Measurements from ENCODE around the gene TTC23.

The TTC23 gene

DNA sequence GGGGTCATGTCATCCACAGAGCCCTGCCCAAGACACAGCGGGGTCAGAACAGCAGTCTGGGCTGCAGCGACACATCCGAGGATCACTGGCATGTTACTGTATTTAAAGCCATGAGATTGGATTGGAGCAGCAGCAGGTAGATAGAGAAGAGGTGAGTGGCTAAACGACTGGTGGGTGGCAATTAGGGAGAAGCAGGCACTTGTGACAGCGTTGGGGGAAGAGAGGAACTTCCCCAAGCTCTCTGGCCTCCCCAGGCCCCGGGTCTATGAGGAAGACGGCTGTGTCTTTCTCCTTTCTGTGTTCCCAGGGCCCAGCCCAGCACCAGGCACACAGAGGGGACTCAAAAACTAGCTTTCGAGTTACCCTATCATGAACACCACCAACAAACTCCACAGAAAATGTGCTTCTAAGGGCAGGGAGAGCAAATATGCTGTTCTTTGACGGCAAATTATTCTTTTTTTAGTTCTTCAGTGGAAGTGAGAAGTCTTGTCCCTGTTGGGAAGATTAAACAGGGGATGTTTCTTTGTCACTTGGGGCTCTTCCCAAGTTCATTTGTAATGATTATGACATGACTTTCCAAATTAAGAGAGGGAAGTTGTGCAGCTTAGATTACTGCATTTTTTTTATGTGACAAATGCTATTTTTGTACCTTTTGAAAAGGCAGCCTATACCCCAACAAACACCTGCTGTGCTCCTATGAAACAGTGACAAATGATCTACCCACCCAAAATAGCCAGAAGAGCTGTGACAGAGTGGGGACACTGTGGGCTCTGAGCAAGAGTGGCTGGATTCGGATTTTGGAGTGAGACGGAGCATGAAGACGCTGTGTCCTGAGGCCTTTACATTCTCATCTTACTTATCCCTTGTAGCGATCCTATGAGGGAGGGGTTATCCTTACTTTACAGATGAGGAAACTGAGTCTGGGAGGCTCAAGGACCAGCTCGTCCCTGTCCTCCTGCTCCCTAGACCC, 151.7 kb downstream of the TTC23 start:
- TF ChIP-seq, protein P1, sequence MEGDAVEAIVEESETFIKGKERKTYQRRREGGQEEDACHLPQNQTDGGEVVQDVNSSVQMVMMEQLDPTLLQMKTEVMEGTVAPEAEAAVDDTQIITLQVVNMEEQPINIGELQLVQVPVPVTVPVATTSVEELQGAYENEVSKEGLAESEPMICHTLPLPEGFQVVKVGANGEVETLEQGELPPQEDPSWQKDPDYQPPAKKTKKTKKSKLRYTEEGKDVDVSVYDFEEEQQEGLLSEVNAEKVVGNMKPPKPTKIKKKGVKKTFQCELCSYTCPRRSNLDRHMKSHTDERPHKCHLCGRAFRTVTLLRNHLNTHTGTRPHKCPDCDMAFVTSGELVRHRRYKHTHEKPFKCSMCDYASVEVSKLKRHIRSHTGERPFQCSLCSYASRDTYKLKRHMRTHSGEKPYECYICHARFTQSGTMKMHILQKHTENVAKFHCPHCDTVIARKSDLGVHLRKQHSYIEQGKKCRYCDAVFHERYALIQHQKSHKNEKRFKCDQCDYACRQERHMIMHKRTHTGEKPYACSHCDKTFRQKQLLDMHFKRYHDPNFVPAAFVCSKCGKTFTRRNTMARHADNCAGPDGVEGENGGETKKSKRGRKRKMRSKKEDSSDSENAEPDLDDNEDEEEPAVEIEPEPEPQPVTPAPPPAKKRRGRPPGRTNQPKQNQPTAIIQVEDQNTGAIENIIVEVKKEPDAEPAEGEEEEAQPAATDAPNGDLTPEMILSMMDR (IDR thresholded peaks at IDR 0.05; ENCODE audit: low read depth, low read length, missing control alignments): no peak
- DNase-seq (ENCODE audit: low read depth): no peak
- H3K4me3 ChIP-seq (ENCODE audit: low read depth, low read length): no peak overlapping the region

DNA sequence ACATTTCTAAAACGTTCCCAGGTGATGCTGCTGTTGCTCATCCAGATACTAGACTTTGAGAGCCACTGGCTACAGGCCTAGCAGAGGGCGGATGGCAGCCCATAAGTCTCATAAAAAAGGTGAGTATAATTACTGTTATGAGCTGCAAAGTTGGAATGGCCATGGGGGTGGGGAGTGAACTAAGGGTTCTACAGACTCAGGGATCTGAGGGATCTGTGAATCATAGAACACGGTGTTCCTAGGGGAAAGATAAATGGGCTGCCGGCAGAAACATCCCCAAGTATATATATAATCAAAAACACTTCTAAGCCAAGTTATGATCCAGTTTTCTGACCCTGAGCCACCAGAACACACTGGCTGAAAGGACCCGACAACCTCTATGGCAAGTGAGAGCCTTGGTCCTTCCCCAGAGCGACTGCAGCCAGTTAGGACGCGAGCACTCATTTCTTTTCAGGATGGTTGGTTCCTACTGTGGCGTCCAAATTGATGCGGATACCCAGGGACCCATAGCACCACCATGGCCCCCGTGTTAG, 152.4 kb downstream of the TTC23 start:
- no peak for DNase-seq (ENCODE audit: low read depth)
- H3K4me3 ChIP-seq (ENCODE audit: low read depth, low read length): no peak overlapping the region
- TF ChIP-seq, protein P1 (IDR thresholded peaks at IDR 0.05; ENCODE audit: low read depth, low read length, missing control alignments): no peak

DNA sequence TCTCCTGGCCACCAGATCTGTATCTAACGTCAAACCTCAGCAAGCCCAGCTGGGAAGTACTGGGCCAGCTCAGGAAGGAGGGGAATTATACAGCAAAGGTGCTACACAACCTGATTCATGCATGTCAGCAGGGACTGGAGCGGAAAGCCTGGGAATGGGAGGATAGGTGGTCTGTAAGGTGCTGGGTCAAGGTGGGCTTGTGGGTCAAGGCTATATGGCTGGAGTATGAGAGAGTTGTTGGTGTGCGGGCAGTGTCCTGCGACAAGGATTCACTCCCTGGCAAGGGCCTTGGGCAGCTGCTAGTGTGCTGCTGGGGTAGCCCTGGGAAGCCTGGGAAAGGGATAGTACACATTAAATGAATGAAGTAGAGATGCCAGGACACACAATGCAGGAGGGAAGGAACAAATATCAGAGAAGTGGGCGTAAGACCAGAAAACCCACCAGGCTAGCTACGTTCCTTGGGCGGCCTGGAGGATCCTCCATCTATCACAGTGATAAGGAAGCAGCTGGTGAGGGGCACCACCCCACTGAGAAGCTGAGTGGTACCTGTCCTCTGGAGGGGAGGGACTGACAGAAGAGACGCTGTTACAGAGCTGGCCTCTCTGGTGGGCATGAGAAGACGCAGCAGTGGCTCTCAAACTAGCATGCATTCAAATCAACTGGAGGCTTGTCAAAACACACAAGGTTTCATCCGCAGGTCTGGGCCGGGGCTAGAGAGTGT, 153.0 kb downstream of the TTC23 start:
- TF ChIP-seq, protein P1 (IDR thresholded peaks at IDR 0.05; ENCODE audit: low read depth, low read length, missing control alignments): no peak
- no peak overlapping the region for H3K4me3 ChIP-seq (ENCODE audit: low read depth, low read length)
- DNase-seq (ENCODE audit: low read depth): no peak

DNA sequence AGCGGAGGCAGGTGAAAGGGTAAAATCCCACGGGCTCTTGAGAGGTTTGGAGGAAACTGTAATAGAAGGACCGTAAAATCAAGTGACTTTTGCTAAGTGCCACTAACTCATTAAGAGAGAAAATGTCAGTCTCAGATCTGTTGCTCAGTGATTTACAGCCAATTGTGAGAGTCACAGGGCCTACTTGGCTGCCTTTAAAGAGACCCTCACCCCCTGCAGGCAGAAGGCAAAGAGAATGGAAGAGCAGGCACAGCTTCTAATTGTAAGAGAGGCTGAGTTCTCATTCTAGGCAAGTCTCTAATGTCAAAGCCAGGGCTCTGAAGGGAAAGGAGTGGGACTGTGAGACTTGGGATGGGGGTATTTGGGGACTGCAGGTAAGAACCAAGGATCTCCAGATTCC, 153.8 kb downstream of the TTC23 start:
- TF ChIP-seq, protein P1 (IDR thresholded peaks at IDR 0.05; ENCODE audit: low read depth, low read length, missing control alignments): no peak
- DNase-seq (ENCODE audit: low read depth): no peak
- H3K4me3 ChIP-seq (ENCODE audit: low read depth, low read length): no peak overlapping the region

DNA sequence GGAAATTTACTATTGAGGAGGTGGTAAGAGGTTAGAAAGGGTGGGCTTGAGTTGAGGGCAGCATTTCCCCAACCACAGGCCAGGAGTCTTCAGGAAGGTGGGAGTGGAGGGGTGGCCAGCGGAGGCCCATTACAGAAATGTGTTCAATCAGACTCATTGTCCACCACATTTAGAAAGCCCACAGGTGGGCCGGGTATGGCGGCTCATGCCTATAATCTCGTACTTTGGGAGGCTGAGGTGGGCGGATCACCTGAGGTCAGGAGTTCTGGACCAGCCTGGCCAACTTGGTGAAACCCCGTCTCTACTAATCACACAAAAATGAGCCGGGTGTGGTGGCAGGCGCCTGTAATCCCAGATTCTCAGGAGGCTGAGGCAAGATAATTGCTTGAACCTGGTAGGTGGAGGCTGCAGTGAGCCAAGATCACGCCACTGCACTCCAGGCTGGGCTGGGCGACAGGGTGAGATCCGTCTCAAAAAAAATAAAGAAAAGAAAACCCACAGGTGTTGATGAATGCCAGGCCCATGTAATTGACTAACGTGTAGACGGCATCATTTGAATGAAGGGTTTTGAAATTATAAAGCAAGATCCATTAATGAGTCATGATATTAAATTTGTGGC, 156.7 kb downstream of the TTC23 start:
- DNase-seq (ENCODE audit: low read depth): no peak
- no peak overlapping the region for H3K4me3 ChIP-seq (ENCODE audit: low read depth, low read length)
- TF ChIP-seq, protein P1 (IDR thresholded peaks at IDR 0.05; ENCODE audit: low read depth, low read length, missing control alignments): no peak

DNA sequence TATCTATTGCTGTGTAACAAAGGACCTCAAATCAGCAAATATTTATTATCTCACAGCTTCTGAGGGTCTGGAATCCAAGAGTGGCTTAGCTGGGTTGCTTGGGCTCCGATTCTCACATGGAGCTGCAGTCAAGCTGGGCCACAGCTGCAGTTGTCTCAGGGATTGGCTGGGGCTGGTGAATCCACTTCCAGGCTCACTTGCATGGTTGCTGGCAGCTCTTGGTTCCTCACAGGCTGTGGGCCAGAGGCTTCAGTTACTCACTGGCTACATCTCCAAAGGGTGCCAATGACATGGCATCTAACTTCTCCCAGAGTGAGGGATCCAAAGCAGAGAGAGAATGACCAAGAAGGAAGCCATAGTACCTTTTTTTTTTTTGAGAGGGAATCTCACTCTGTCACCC, 158.4 kb downstream of the TTC23 start:
- TF ChIP-seq, protein P1 (IDR thresholded peaks at IDR 0.05; ENCODE audit: low read depth, low read length, missing control alignments): no peak
- no peak overlapping the region for H3K4me3 ChIP-seq (ENCODE audit: low read depth, low read length)
- no peak for DNase-seq (ENCODE audit: low read depth)
